Activated CD4-positive, alpha-beta T cell treated with anti-CD3 and anti-CD28 coated beads, Interleukin-2, amount 50 U/mL, for 4 hours (primary cell): ENCODE measurements around the gene FAM83B.
"Not testable (repeated sequence)": the region's sequence is repeated elsewhere in the genome, so short reads cannot be mapped to it uniquely, and the experiment has no call there.

ENCODE experiments used
- DNase-seq, 2 experiments: peaks; one replicate each; pipeline ENCODE4 v3.0.0-alpha.2; 2020

Gene FAM83B

GRCh38 chr6:54846243-54846856 lies at the start of gene FAM83B:
FAM83B (plus strand) TSS chr6:54846771; CDS start chr6:54870247, 23,476 bp downstream.
- no peak for DNase-seq

GRCh38 chr6:54796918-54797317 lies 49.7 kb upstream of the FAM83B start:
- not testable (repeated sequence) for DNase-seq

GRCh38 chr6:54800050-54800600 lies 46.4 kb upstream of the FAM83B start:
- DNase-seq, result no peak

GRCh38 chr6:54801244-54801643 lies 45.3 kb upstream of the FAM83B start:
- no peak for DNase-seq

GRCh38 chr6:54801669-54802068 lies 44.9 kb upstream of the FAM83B start:
- no peak for DNase-seq

- DNase-seq, result no peak
These were observed 43.6 kb upstream of the FAM83B start for GRCh38 chr6:54802775-54803634.

- DNase-seq, result no peak
These were observed 41.5 kb upstream of the FAM83B start for GRCh38 chr6:54805077-54805476.

- DNase-seq, result no peak
These were observed 36.4 kb upstream of the FAM83B start for GRCh38 chr6:54810147-54810546.

- no peak for DNase-seq
These were observed 32.7 kb upstream of the FAM83B start for GRCh38 chr6:54813892-54814291.

GRCh38 chr6:54817236-54817635 lies 29.3 kb upstream of the FAM83B start:
- DNase-seq, result no peak

- no peak for DNase-seq
These were observed 28.7 kb upstream of the FAM83B start for GRCh38 chr6:54817834-54818233.

GRCh38 chr6:54824225-54824624 lies 22.3 kb upstream of the FAM83B start:
- DNase-seq, result not testable (repeated sequence)

- no peak for DNase-seq
These were observed 19.6 kb upstream of the FAM83B start for GRCh38 chr6:54827010-54827409.

- DNase-seq, result no peak
These were observed 16.4 kb upstream of the FAM83B start for GRCh38 chr6:54830216-54830615.

- no peak for DNase-seq
These were observed 11.4 kb upstream of the FAM83B start for GRCh38 chr6:54835176-54835575.

- no peak for DNase-seq
These were observed 495 bp downstream of the FAM83B start for GRCh38 chr6:54846857-54847674.

- DNase-seq, result no peak
These were observed 1.4 kb downstream of the FAM83B start for GRCh38 chr6:54847799-54848597.

GRCh38 chr6:54850114-54850513 lies 3.5 kb downstream of the FAM83B start:
- no peak for DNase-seq

GRCh38 chr6:54856129-54856528 lies 9.6 kb downstream of the FAM83B start:
- no peak for DNase-seq

- no peak for DNase-seq
These were observed 13.6 kb downstream of the FAM83B start for GRCh38 chr6:54860132-54860531.

- no peak for DNase-seq
These were observed 14.2 kb downstream of the FAM83B start for GRCh38 chr6:54860739-54861138.

- DNase-seq, result no peak
These were observed 15.5 kb downstream of the FAM83B start for GRCh38 chr6:54861905-54862616.
